Right forelimb (tissue), 1 donor: ENCODE measurements around the gene P2RX1.

Experiments
- DNase-seq: peaks from one replicate; pipeline ENCODE4 v3.0.0-alpha.2; 2018

The P2RX1 gene

GRCh38 chr17:3848229-3848835 lies 67.9 kb downstream of the P2RX1 start:
- DNase-seq: no peak

- no peak for DNase-seq
These were observed 69.0 kb downstream of the P2RX1 start for GRCh38 chr17:3847165-3847670.
